Endodermal cell (in vitro differentiated cells): ENCODE results near the gene AP1AR. TPM values are rescaled to one million over a fixed set of nuclear protein-coding genes. Genes with fewer than 3 reads are reported as not detected.

ENCODE experiments used
- DNase-seq: peaks from one replicate; pipeline ENCODE4 v3.0.0-alpha.2; 2017
- H3K27ac ChIP-seq: 2 replicates; pipeline ENCODE4 v1.5.1; 2013; ENCODE audit warnings: mild to moderate bottlenecking, low read depth, low read length, moderate library complexity
- H3K27me3 ChIP-seq: 2 replicates; pipeline ENCODE4 v1.6.1; 2013; ENCODE audit warnings: mild to moderate bottlenecking, low read length, moderate library complexity; ENCODE audit not compliant: insufficient read depth, control insufficient read depth, poor library complexity, severe bottlenecking
- H3K36me3 ChIP-seq: 2 replicates; pipeline ENCODE4 v1.7.0; 2013; ENCODE audit warnings: mild to moderate bottlenecking, low read length, moderate library complexity; ENCODE audit not compliant: control insufficient read depth, insufficient read depth
- H3K4me1 ChIP-seq: one replicate; pipeline ENCODE4 v1.7.0; 2013; ENCODE audit warnings: low read length; ENCODE audit not compliant: control insufficient read depth, insufficient read depth
- H3K4me3 ChIP-seq: 2 replicates; pipeline ENCODE4 v1.5.1; 2013; ENCODE audit warnings: mild to moderate bottlenecking, low read length, moderate library complexity
- H3K9ac ChIP-seq: 2 replicates; pipeline ENCODE4 v1.6.1; 2013; ENCODE audit warnings: mild to moderate bottlenecking, low read length, moderate library complexity; ENCODE audit not compliant: poor library complexity, severe bottlenecking; ENCODE audit errors: extremely low read depth
- H3K9me3 ChIP-seq: 2 replicates; pipeline ENCODE4 v1.6.1; 2013; ENCODE audit warnings: mild to moderate bottlenecking, low read length, moderate library complexity; ENCODE audit not compliant: control insufficient read depth
- H3K27ac Mint-ChIP-seq: 2 replicates; pipeline ENCODE4 v1.8.0; 2020; ENCODE audit warnings: mixed read lengths
- H3K27me3 Mint-ChIP-seq: 2 replicates; pipeline ENCODE4 v1.8.0; 2021; ENCODE audit warnings: mild to moderate bottlenecking, mixed read lengths; ENCODE audit not compliant: insufficient read depth
- H3K36me3 Mint-ChIP-seq: 2 replicates; pipeline ENCODE4 v1.8.0; 2020; ENCODE audit warnings: low read depth, mixed read lengths
- H3K4me1 Mint-ChIP-seq: 2 replicates; pipeline ENCODE4 v1.8.0; 2020; ENCODE audit warnings: mixed read lengths
- H3K4me3 Mint-ChIP-seq: 2 replicates; pipeline ENCODE4 v1.8.0; 2020; ENCODE audit warnings: mild to moderate bottlenecking, moderate library complexity, mixed read lengths
- H3K9me3 Mint-ChIP-seq: 2 replicates; pipeline ENCODE4 v1.8.0; 2020; ENCODE audit warnings: mild to moderate bottlenecking, mixed read lengths
- WGBS, 2 experiments: methylation state at CpG; one replicate each; pipeline versions ENCODE4 v1.1.5 to v1.1.7; 2013; ENCODE audit warnings: missing lambda C conversion rate in 2 of 2, mixed read lengths in 1 of 2; ENCODE audit not compliant: insufficient coverage in 1 of 2, insufficient read length in 1 of 2; 5-methylcytosine and 5-hydroxymethylcytosine counted together
- total RNA-seq, 2 donors: library from RNA; stranded (reverse); fragmentation: NEBNext Ultra II Directional in 1 of 2; extraction: Animal tissue kit (Norgen Biotek cat#: 25700) in 1 of 2; gene quantifications; 2 replicates in 1 of 2; 3 replicates in 1 of 2; pipeline ENCODE4 v1.2.1, GENCODE V29; 2021
- TF ChIP-seq, protein P1 (sequence below): fragments of 200-600 bp; sonication (generic); conservative IDR thresholded peaks from 2 replicates; pipeline ENCODE4 v1.5.0; 2021; ENCODE audit warnings: antibody characterized with exemption, mild to moderate bottlenecking

The AP1AR gene
- total RNA-seq, 2 donors from 2014 or later = 22.7 to 24.8 TPM

DNA sequence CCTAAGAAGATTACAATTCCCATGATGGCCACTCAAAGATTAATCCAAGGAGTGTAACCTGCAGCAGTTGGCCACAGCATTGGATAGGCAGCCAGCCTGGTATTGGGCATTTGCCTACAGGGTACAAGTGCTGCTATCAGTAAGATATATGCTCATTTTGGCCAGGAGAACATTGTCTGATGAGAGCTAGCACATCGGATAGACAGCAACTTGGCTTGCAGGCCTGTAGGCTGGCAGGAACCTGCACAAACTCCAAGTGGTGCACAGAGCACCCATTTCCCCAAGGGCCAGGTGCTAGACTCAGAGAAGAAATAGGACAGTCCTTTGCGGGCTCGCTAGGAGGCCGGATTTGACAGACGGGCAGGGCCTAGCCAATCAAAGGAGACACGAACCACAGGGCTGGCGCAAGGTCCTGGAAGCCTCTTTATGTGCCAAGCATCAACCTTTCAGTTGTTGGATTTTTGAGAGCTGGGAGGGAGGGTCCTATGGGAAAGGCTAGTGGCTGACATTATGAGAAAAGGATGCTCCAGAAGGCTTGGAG, 11.7 kb upstream of the AP1AR start:
- H3K27me3 ChIP-seq = no peaks in the 10 kb centered on the region
- H3K9me3 ChIP-seq = no peaks in the 10 kb centered on the region
- TF ChIP-seq, protein P1, sequence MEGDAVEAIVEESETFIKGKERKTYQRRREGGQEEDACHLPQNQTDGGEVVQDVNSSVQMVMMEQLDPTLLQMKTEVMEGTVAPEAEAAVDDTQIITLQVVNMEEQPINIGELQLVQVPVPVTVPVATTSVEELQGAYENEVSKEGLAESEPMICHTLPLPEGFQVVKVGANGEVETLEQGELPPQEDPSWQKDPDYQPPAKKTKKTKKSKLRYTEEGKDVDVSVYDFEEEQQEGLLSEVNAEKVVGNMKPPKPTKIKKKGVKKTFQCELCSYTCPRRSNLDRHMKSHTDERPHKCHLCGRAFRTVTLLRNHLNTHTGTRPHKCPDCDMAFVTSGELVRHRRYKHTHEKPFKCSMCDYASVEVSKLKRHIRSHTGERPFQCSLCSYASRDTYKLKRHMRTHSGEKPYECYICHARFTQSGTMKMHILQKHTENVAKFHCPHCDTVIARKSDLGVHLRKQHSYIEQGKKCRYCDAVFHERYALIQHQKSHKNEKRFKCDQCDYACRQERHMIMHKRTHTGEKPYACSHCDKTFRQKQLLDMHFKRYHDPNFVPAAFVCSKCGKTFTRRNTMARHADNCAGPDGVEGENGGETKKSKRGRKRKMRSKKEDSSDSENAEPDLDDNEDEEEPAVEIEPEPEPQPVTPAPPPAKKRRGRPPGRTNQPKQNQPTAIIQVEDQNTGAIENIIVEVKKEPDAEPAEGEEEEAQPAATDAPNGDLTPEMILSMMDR = no peak
- no peak overlapping the region for H3K4me3 ChIP-seq
- Mint-ChIP-seq H3K36me3 (no peaks in the 10 kb centered on the region), H3K4me3 (no peak overlapping the region), H3K27me3 (no peaks in the 10 kb centered on the region), H3K27ac (no peak overlapping the region), H3K4me1 (no peaks in the 10 kb centered on the region), H3K9me3 (peaks cover 12% of the 10 kb centered on the region)
- WGBS, 2 experiments = 96 to 97% methylated on average over 7 of the region's 7 CpGs
- no peak overlapping the region for H3K27ac ChIP-seq
- DNase-seq = no peak
- no peaks in the 10 kb centered on the region for H3K4me1 ChIP-seq
- H3K9ac ChIP-seq = no peak overlapping the region
- H3K36me3 ChIP-seq = no peaks in the 10 kb centered on the region

DNA sequence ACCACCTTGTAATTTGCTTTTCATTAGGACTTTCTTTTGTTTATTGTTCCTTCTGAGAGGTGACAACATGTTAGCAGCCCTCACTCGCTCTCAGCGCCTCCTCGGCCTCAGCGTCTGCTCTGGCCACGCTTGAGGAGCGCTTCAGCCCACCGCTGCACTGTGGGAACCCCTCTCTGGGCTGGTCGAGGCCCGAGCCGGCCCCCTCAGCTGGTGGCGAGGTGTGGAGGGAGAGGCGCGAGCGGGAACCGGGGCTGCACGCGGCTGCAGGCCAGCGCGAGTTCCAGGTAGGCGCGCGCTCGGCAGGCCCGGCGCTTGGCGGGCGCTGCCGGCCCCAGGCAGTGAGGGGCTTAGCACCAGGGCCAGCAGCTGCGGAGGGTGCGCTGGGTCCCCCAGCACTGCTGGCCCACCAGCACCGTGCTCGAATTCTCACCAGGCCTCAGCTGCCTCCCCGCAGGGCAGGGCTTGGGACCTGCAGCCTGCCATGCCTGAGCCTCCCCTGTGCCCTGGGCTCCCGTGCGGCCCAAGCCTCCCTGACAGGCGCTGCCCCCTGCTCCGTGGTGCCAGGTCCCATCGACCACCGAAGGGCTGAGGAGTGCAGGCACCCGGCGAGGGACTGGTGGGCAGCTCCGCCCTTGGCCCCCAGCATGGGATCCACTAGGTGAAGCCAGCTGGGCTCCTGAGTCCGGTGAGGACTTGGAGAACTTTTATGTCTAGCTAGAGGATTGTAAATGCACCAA, 9.2 kb upstream of the AP1AR start:
- no peak overlapping the region for H3K27ac ChIP-seq
- H3K27me3 ChIP-seq = no peaks in the 10 kb centered on the region
- WGBS, 2 experiments = 96% methylated on average over 13 to 43 of the region's 43 CpGs
- H3K4me1 ChIP-seq = no peaks in the 10 kb centered on the region
- no peaks in the 10 kb centered on the region for H3K4me1 Mint-ChIP-seq
- no peak overlapping the region for H3K9ac ChIP-seq
- TF ChIP-seq, protein P1 = no peak
- H3K36me3 Mint-ChIP-seq = no peaks in the 10 kb centered on the region
- H3K27ac Mint-ChIP-seq = no peak overlapping the region
- H3K9me3 Mint-ChIP-seq = peaks cover 12% of the 10 kb centered on the region
- H3K4me3 ChIP-seq = no peak overlapping the region
- no peak overlapping the region for H3K4me3 Mint-ChIP-seq
- no peak for DNase-seq
- H3K27me3 Mint-ChIP-seq = no peaks in the 10 kb centered on the region
- H3K9me3 ChIP-seq = no peaks in the 10 kb centered on the region
- no peaks in the 10 kb centered on the region for H3K36me3 ChIP-seq

DNA sequence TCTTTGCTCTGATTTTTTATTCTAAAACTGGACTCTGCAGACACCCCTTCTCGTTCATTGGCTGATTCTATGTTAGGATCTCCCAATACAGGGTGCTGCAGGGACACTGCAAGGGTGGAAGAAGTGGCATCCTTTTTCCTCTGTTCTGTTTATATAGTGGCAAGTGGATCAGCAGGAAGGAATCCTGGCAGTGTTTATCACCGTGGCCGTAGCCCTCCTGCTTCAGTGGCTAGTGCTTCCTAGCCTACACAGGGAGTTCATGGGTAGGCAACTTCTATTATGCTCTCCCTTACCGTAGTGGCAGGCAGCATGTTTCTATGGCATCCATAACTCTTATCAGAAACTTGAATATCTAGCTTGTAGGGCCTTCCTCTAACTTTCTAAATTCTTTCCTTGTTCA, 6.4 kb upstream of the AP1AR start:
- no peak overlapping the region for H3K9ac ChIP-seq
- DNase-seq = no peak
- Mint-ChIP-seq H3K4me1 (no peaks in the 10 kb centered on the region), H3K27me3 (no peaks in the 10 kb centered on the region), H3K36me3 (no peaks in the 10 kb centered on the region), H3K9me3 (peaks cover 12% of the 10 kb centered on the region), H3K27ac (no peak overlapping the region), H3K4me3 (no peak overlapping the region)
- TF ChIP-seq, protein P1 = no peak
- H3K4me3 ChIP-seq = no peak overlapping the region
- no peak overlapping the region for H3K27ac ChIP-seq
- no peaks in the 10 kb centered on the region for H3K27me3 ChIP-seq
- no peaks in the 10 kb centered on the region for H3K4me1 ChIP-seq
- no peaks in the 10 kb centered on the region for H3K9me3 ChIP-seq
- no peaks in the 10 kb centered on the region for H3K36me3 ChIP-seq
- WGBS, 2 experiments = 77 to 84% methylated on average over 4 of the region's 4 CpGs
